T47D (cell line): ENCODE data around the gene PDE8A.

Source experiments
- DNase-seq, 2 experiments: peaks; one replicate each; pipeline versions ENCODE4 v3.0.0 to v3.0.0-alpha.2; 2011 to 2012; ENCODE audit warnings: low read depth in 1 of 2, low spot score in 1 of 2
- JUND ChIP-seq: IDR thresholded peaks from 2 replicates; pipeline ENCODE4 v1.6.1; 2012; ENCODE audit warnings: low read depth
- in situ Hi-C: cut with HindIII; loops from 2 replicates; pipeline ENCODE4 v1.10.0; 2016; ENCODE audit warnings: low sequenced_read_pairs, low pct_unique_long_range_greater_than_20kb

Gene PDE8A

GRCh38 chr15:84949845-84950569, 31.6 kb upstream of the PDE8A start:
- TF ChIP-seq JUND: no peak
- in situ Hi-C loops: no loop called here
- DNase-seq: no peak

- in situ Hi-C loops: no loop called here
- DNase-seq: no peak
- no peak for TF ChIP-seq JUND
These were observed 31.0 kb upstream of the PDE8A start for GRCh38 chr15:84950570-84951111.

GRCh38 chr15:84951736-84952135, 29.9 kb upstream of the PDE8A start:
- in situ Hi-C loops: no loop called here
- no peak for TF ChIP-seq JUND
- DNase-seq: no peak

- TF ChIP-seq JUND: no peak
- DNase-seq: no peak
- in situ Hi-C loops: no loop called here
These were observed 28.5 kb upstream of the PDE8A start for GRCh38 chr15:84953136-84953535.

GRCh38 chr15:84953726-84954125, 27.9 kb upstream of the PDE8A start:
- TF ChIP-seq JUND: no peak
- in situ Hi-C loops: no loop called here
- no peak for DNase-seq

- in situ Hi-C loops: no loop called here
- peak; percentile 49 to 78 for DNase-seq
- TF ChIP-seq JUND: no peak
These were observed 26.4 kb upstream of the PDE8A start for GRCh38 chr15:84955089-84955848.

- in situ Hi-C loops: no loop called here
- no peak for TF ChIP-seq JUND
- DNase-seq: no peak
These were observed 25.5 kb upstream of the PDE8A start for GRCh38 chr15:84956199-84956598.

GRCh38 chr15:84960391-84961113, 21.1 kb upstream of the PDE8A start:
- no peak for TF ChIP-seq JUND
- no peak for DNase-seq
- in situ Hi-C loops: no loop called here

GRCh38 chr15:84961114-84961452, 20.6 kb upstream of the PDE8A start:
- DNase-seq: no peak
- in situ Hi-C loops: no loop called here
- TF ChIP-seq JUND: no peak

- no peak for DNase-seq
- in situ Hi-C loops: no loop called here
- TF ChIP-seq JUND: no peak
These were observed 19.9 kb upstream of the PDE8A start for GRCh38 chr15:84961707-84962106.

- in situ Hi-C loops: no loop called here
- TF ChIP-seq JUND: no peak
- DNase-seq: peak in 1 of 2 experiments; percentile 10
These were observed 18.7 kb upstream of the PDE8A start for GRCh38 chr15:84962955-84963354.

- DNase-seq: no peak
- in situ Hi-C loops: no loop called here
- TF ChIP-seq JUND: no peak
These were observed 14.3 kb upstream of the PDE8A start for GRCh38 chr15:84967380-84967779.

- no peak for DNase-seq
- TF ChIP-seq JUND: no peak
- in situ Hi-C loops: no loop called here
These were observed 13.4 kb upstream of the PDE8A start for GRCh38 chr15:84968301-84968700.
